ENCODE results near the gene ZNF468.

DNA sequence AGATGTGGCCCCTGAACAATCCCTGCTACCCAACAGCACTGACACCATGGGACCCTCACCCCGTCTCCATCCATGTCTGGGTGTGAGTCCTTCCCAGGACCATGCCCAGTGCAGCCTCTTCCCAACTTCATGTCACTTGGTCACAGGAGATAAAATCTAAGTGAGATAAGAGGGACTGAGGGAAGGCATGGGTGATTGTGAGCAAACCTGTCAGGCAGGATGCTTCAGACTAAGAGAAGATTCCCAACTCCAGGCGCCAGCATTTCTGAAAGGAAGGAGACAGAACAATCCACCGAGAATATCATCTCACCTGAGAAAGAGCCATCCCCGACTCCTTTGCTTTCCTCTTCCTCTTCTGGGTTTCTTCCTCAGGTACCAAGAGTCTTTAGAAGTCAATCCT is 32.5 kb upstream of the ZNF468 start:
- TF ChIP-seq, protein P1, sequence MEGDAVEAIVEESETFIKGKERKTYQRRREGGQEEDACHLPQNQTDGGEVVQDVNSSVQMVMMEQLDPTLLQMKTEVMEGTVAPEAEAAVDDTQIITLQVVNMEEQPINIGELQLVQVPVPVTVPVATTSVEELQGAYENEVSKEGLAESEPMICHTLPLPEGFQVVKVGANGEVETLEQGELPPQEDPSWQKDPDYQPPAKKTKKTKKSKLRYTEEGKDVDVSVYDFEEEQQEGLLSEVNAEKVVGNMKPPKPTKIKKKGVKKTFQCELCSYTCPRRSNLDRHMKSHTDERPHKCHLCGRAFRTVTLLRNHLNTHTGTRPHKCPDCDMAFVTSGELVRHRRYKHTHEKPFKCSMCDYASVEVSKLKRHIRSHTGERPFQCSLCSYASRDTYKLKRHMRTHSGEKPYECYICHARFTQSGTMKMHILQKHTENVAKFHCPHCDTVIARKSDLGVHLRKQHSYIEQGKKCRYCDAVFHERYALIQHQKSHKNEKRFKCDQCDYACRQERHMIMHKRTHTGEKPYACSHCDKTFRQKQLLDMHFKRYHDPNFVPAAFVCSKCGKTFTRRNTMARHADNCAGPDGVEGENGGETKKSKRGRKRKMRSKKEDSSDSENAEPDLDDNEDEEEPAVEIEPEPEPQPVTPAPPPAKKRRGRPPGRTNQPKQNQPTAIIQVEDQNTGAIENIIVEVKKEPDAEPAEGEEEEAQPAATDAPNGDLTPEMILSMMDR (IDR thresholded peaks at IDR 0.05) = no peak
- no peak for TF ChIP-seq POLR2A (IDR thresholded peaks at IDR 0.05)

Measured in testis (tissue), 2 donors.